T-cell (primary cell): ENCODE data around the gene ERBIN. TPM values are rescaled to one million over a fixed set of nuclear protein-coding genes. Genes with fewer than 3 reads are reported as not detected.
"Not testable (repeated sequence)": the region's sequence is repeated elsewhere in the genome, so short reads cannot be mapped to it uniquely, and the experiment has no call there.

ENCODE experiments used
- ATAC-seq, 4 experiments: fragments of 200-7000 bp in 3 of 4; fragments of 150-1000 bp in 1 of 4; cut with Tn5 transposase; replicated peaks in 1 of 4; 1 replicate in 3 of 4; 2 replicates in 1 of 4; pipeline ENCODE4 v1.10.0; 2021; ENCODE audit warnings: moderate library complexity in 3 of 4, mild to moderate bottlenecking in 2 of 4, moderate number of reproducible peaks in 1 of 4
- CTCF ChIA-PET, 2 donors: fragments of 300-600 bp; sonication (Branson Sonifier 250); formaldehyde crosslinking; loops; one replicate each; lab custom pipeline; 2022; ENCODE audit warnings: antibody characterized with exemption in 2 of 2; lab: Charles Lee
- POLR2A ChIA-PET, 2 donors: fragments of 300-600 bp; sonication (Branson Sonifier 250); formaldehyde crosslinking; loops; one replicate each; lab custom pipeline; 2022; ENCODE audit warnings: antibody characterized with exemption in 2 of 2; lab: Charles Lee
- DNase-seq, 35 experiments: peaks; one replicate each; pipeline versions ENCODE4 v3.0.0 to v3.0.0-alpha.2; 2013 to 2023
- H3K27ac ChIP-seq: one replicate; pipeline ENCODE4 v1.5.1; 2013; ENCODE audit warnings: low read length
- H3K27me3 ChIP-seq, 2 experiments: replicated peaks in 1 of 2; 1 replicate in 1 of 2; 2 replicates in 1 of 2; pipeline versions ENCODE4 v1.6.1 to v1.7.0; 2013; ENCODE audit warnings: low read length in 1 of 2, mixed read lengths in 1 of 2; ENCODE audit not compliant: control insufficient read depth in 2 of 2, insufficient read depth in 2 of 2; ENCODE audit errors: extremely low read depth in 1 of 2
- H3K36me3 ChIP-seq, 2 donors: 1 replicate in 1 of 2; 2 replicates in 1 of 2; pipeline versions ENCODE4 v1.6.1 to v1.7.0; 2013; ENCODE audit warnings: low read length in 1 of 2; ENCODE audit not compliant: control insufficient read depth in 2 of 2, insufficient read depth in 1 of 2; ENCODE audit errors: extremely low read depth in 1 of 2
- H3K4me1 ChIP-seq, 2 experiments: 1 replicate in 1 of 2; 2 replicates in 1 of 2; pipeline versions ENCODE4 v1.6.1 to v1.7.0; 2013; ENCODE audit warnings: low read length in 2 of 2, mixed read lengths in 1 of 2; ENCODE audit not compliant: insufficient read depth in 2 of 2, control insufficient read depth in 1 of 2; ENCODE audit errors: extremely low read depth in 1 of 2
- H3K4me3 ChIP-seq, 2 donors: 1 replicate in 1 of 2; 2 replicates in 1 of 2; pipeline versions ENCODE4 v1.5.1 to v1.7.0; 2013; ENCODE audit warnings: mild to moderate bottlenecking in 2 of 2, low read length in 1 of 2, moderate library complexity in 1 of 2; ENCODE audit not compliant: control insufficient read depth in 1 of 2; ENCODE audit errors: extremely low read depth in 1 of 2
- H3K9me3 ChIP-seq: 2 replicates; pipeline ENCODE4 v1.7.0; 2013
- H3K27ac Mint-ChIP-seq, 2 donors: one replicate each; pipeline ENCODE4 v1.8.0; 2020 to 2021; ENCODE audit warnings: mild to moderate bottlenecking in 2 of 2, mixed read lengths in 2 of 2
- H3K27me3 Mint-ChIP-seq, 2 donors: one replicate each; pipeline ENCODE4 v1.8.0; 2021 to 2022; ENCODE audit warnings: mixed read lengths in 2 of 2
- H3K36me3 Mint-ChIP-seq: one replicate; pipeline ENCODE4 v1.8.0; 2021; ENCODE audit warnings: mixed read lengths
- H3K4me1 Mint-ChIP-seq, 3 donors: one replicate each; pipeline ENCODE4 v1.8.0; 2020 to 2022; ENCODE audit warnings: mixed read lengths in 3 of 3, mild to moderate bottlenecking in 1 of 3
- H3K4me3 Mint-ChIP-seq, 3 donors: one replicate each; pipeline ENCODE4 v1.8.0; 2020 to 2022; ENCODE audit warnings: mild to moderate bottlenecking in 3 of 3, mixed read lengths in 3 of 3, moderate library complexity in 3 of 3
- H3K9me3 Mint-ChIP-seq, 3 donors: one replicate each; pipeline ENCODE4 v1.8.0; 2020 to 2022; ENCODE audit warnings: mixed read lengths in 3 of 3
- WGBS: methylation state at CpG from one replicate; pipeline ENCODE4 v1.1.5; 2013; ENCODE audit warnings: missing lambda C conversion rate; ENCODE audit not compliant: insufficient coverage; 5-methylcytosine and 5-hydroxymethylcytosine counted together
- total RNA-seq, 35 experiments: library from RNA in 6 of 35; stranded (reverse) in 6 of 35; fragments of 120-200 nt in 1 of 35; gene quantifications; one replicate each; pipeline versions ENCODE4 v1.2.1 to v1.2.4 and lab custom pipeline; 2013 to 2026

ERBIN gene
- total RNA-seq, 5 donors from 2014 or later (not counting 1 experiment from before 2014, with no cell fraction given), result 105 to 125 (median 112) TPM

DNA sequence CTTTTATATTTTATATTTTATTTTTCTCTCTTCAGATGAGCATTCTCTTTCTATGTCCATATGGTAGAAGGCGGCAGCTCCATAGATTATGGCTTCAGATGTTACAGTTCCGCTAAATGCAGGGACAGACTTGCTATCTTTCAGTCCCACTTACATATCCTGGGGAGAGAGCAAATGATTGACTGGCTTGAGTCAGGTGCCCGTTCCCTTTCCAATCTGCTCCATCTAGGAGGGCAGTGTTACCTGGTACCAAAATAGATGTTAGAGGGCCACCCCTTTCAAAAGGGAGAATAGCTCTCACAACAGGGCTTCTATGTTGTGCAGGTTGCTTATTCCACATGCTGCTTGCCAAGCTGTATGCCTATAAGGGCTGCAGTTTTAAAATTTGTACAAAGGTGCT, 45.3 kb downstream of the ERBIN start:
- ATAC-seq, result no peak
- peak overlapping the region in 1 of 2 donors; percentile 19 for H3K27ac Mint-ChIP-seq
- ChIA-PET POLR2A (no interaction called here), CTCF (interaction anchor here (0.6 to 0.7 kb wide), 5 partner anchors 23 to 340 kb away, joined by 3 to 5 read pairs (median 4); no protein-coding TSS in a partner anchor)
- H3K9me3 ChIP-seq, result no peaks in the 10 kb centered on the region
- no peaks in the 10 kb centered on the region for H3K27me3 Mint-ChIP-seq
- peaks cover 0 to 3% (median 0%) of the 10 kb centered on the region in 3 donors for H3K9me3 Mint-ChIP-seq
- no peaks in the 10 kb centered on the region for H3K27me3 ChIP-seq
- no peak for DNase-seq
- H3K4me1 ChIP-seq, result peaks cover 22 to 26% of the 10 kb centered on the region in 2 experiments
- no peak overlapping the region for H3K27ac ChIP-seq
- no CpG with 5 or more reads among the region's 3 CpGs for WGBS
- H3K36me3 ChIP-seq, result peaks cover 2 to 5% of the 10 kb centered on the region in 2 donors
- no peak overlapping the region for H3K4me3 ChIP-seq
- no peak overlapping the region for H3K4me3 Mint-ChIP-seq
- peaks cover 72 to 78% (median 74%) of the 10 kb centered on the region in 3 donors for H3K4me1 Mint-ChIP-seq
- H3K36me3 Mint-ChIP-seq, result peaks cover 28% of the 10 kb centered on the region

DNA sequence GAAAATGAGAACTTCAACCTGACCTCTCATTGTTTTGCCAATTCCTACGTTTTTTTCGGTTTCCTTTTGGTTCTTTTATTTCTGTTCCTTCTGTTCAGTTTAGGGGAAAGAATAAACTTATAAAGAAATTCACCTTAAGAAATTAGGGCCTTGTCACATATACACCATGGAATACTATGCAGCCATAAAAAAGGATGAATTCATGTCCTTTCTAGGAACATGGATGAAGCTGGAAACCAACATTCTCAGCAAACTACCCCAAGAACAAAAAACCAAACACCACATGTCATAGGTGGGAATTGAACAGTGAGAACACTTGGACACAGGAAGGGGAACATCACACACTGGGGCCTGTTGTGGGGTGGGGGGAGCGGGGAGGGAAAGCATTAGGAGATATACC, 46.5 kb downstream of the ERBIN start:
- H3K27ac ChIP-seq, H3K27me3 Mint-ChIP-seq, H3K9me3 ChIP-seq, H3K36me3 ChIP-seq, H3K9me3 Mint-ChIP-seq, ATAC-seq, CTCF ChIA-PET, DNase-seq, H3K4me3 ChIP-seq, H3K27me3 ChIP-seq, POLR2A ChIA-PET, H3K4me3 Mint-ChIP-seq, H3K27ac Mint-ChIP-seq: not testable (repeated sequence)
- no CpG with 5 or more reads among the region's 3 CpGs for WGBS
- H3K36me3 Mint-ChIP-seq, result peaks cover 24% of the 10 kb centered on the region
- peaks cover 63 to 69% (median 66%) of the 10 kb centered on the region in 3 donors for H3K4me1 Mint-ChIP-seq
- H3K4me1 ChIP-seq, result peaks cover 19 to 21% of the 10 kb centered on the region in 2 experiments

DNA sequence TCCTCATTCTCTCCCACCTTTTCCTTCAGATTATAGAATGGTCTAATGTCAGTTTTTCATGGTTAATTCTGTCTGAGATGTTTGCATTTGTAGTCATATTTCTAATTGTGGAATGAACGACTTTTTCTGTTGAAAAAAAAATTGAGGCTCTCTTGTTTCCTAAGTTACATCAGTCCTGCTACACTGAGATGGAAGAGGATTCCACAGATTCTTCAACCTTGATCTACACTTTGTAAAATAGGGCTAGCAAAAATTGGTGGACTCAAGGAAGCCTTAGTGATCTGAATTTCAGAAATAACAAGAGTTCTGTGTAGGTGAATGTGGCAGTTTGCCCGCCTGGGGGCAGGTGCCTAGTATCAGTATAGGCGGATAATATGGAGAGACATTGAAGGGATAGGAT, 51.9 kb downstream of the ERBIN start:
- Histone ChIP-seq H3K9me3 (no peaks in the 10 kb centered on the region), H3K27ac (no peak overlapping the region), H3K4me1 (peaks cover 2 to 9% of the 10 kb centered on the region in 2 experiments), H3K27me3 (no peaks in the 10 kb centered on the region), H3K36me3 (peaks cover 8% of the 10 kb centered on the region in 2 donors), H3K4me3 (no peak overlapping the region)
- Mint-ChIP-seq H3K4me3 (no peak overlapping the region), H3K27ac (no peak overlapping the region), H3K4me1 (peaks cover 66 to 72% (median 66%) of the 10 kb centered on the region in 3 donors), H3K9me3 (peaks cover 0 to 3% (median 0%) of the 10 kb centered on the region in 3 donors), H3K36me3 (peaks cover 31% of the 10 kb centered on the region), H3K27me3 (no peaks in the 10 kb centered on the region)
- DNase-seq, result no peak
- POLR2A ChIA-PET, result no interaction called here
- 91% methylated on average over 2 of the region's 3 CpGs for WGBS
- ATAC-seq, result no peak
- CTCF ChIA-PET, result no interaction called here

DNA sequence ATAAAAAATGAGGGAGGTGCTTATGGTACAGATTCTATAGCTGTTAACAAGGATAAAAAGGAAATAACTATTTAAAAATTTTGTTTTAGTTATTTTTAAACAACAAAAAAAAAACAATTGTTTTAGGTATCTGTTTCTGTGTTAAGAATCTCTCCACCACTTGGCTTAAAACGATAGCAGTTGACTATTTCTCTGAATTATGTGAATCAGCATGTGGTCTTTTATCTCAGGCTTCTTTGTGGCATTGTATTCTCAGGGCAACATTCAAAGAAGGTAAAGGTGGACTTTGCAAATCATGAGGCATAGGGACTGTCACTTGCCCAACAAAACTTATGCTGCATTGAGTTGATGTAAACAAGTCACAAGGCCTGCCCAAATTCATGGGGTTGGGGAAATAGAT, 55.2 kb downstream of the ERBIN start:
- H3K27me3 ChIP-seq, result no peaks in the 10 kb centered on the region
- peaks cover 19% of the 10 kb centered on the region for H3K36me3 Mint-ChIP-seq
- WGBS, result no CpG with 5 or more reads among the region's 1 CpG
- H3K9me3 ChIP-seq, result no peaks in the 10 kb centered on the region
- CTCF ChIA-PET, result no interaction called here
- peaks cover 3 to 10% of the 10 kb centered on the region in 2 donors for H3K36me3 ChIP-seq
- no peaks in the 10 kb centered on the region for H3K9me3 Mint-ChIP-seq
- peak overlapping the region in 1 of 2 donors; percentile 79 for H3K27ac Mint-ChIP-seq
- peaks cover 75 to 78% (median 75%) of the 10 kb centered on the region in 3 donors for H3K4me1 Mint-ChIP-seq
- no peak overlapping the region for H3K4me3 Mint-ChIP-seq
- H3K27ac ChIP-seq, result no peak overlapping the region
- no peak for ATAC-seq
- H3K4me1 ChIP-seq, result peaks cover 2 to 15% of the 10 kb centered on the region in 2 experiments
- H3K4me3 ChIP-seq, result no peak overlapping the region
- H3K27me3 Mint-ChIP-seq, result no peaks in the 10 kb centered on the region
- POLR2A ChIA-PET, result no interaction called here
- no peak for DNase-seq

DNA sequence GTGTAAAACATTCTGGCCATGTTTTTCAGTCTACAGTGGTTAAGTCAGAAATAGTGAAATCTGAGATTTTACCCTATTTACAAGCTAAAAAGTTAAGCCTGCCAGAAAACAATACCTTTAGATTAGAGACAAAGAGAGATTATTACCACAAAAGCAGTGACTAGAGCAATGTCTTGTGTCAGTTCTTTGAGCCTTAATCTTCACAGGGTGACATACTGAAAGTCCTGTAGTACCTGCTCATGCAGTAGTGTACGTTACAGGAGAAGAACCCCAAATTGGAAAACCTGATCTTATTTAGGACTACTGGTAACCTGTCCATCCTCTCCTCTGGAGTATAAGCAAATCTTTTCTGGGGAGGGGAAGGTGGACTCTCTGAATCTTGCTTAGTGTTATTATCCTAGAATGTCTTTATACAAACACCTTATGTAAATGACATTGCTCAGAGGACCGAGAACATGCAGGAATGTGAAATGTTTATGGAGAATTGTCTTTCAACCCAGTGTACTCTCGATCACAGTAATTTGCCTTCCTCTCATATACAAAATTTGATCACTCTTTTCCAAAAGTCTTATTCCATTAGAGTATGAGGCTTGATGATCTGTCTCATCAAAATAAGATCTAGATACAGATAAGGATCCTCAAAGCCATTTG, 55.7 kb downstream of the ERBIN start:
- ChIA-PET POLR2A (no interaction called here), CTCF (no interaction called here)
- ATAC-seq, result no peak
- no peaks in the 10 kb centered on the region for H3K9me3 ChIP-seq
- no peaks in the 10 kb centered on the region for H3K9me3 Mint-ChIP-seq
- WGBS, result 100% methylated on average over 1 of the region's 3 CpGs
- no peak overlapping the region for H3K4me3 ChIP-seq
- peaks cover 3 to 10% of the 10 kb centered on the region in 2 donors for H3K36me3 ChIP-seq
- no peak overlapping the region for H3K4me3 Mint-ChIP-seq
- no peak overlapping the region for H3K27ac ChIP-seq
- H3K27ac Mint-ChIP-seq, result peak overlapping the region; percentile 51 to 79
- no peaks in the 10 kb centered on the region for H3K27me3 ChIP-seq
- H3K4me1 ChIP-seq, result peaks cover 2 to 15% of the 10 kb centered on the region in 2 experiments
- no peak for DNase-seq
- peaks cover 19% of the 10 kb centered on the region for H3K36me3 Mint-ChIP-seq
- peaks cover 80 to 83% (median 81%) of the 10 kb centered on the region in 3 donors for H3K4me1 Mint-ChIP-seq
- H3K27me3 Mint-ChIP-seq, result no peaks in the 10 kb centered on the region

DNA sequence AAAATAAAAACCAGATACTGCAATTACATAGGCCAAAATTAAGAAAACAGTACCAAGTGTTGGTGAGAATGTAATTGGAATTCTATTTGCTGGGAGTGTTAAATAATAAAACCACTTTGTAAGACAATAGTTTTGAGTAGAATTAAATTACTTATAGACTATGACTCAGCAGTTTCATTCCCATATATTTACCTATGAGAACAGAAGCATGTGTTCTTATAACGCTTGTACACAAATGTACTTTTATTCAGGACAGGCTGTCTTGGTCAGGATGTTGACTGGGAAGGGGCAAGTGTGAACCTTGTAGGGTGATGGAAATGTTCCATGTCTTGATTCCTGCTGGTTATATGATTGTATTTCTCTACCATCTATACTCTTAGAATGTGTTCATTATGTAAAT, 56.3 kb downstream of the ERBIN start:
- Mint-ChIP-seq H3K27me3 (no peaks in the 10 kb centered on the region), H3K9me3 (no peaks in the 10 kb centered on the region), H3K4me1 (peaks cover 81 to 83% (median 82%) of the 10 kb centered on the region in 3 donors), H3K27ac (peak overlapping the region; percentile 51 to 79), H3K4me3 (no peak overlapping the region), H3K36me3 (peaks cover 19% of the 10 kb centered on the region)
- Histone ChIP-seq H3K9me3 (no peaks in the 10 kb centered on the region), H3K36me3 (peaks cover 3 to 10% of the 10 kb centered on the region in 2 donors), H3K4me1 (peaks cover 2 to 15% of the 10 kb centered on the region in 2 experiments), H3K27me3 (no peaks in the 10 kb centered on the region), H3K4me3 (no peak overlapping the region), H3K27ac (no peak overlapping the region)
- ATAC-seq, result no peak
- DNase-seq, result no peak
- ChIA-PET POLR2A (no interaction called here), CTCF (no interaction called here)
- no CpG with 5 or more reads among the region's 1 CpG for WGBS
